Prostate gland (tissue), 2 donors: ENCODE results near the gene TSC22D2.

Source experiments
- POLR2AphosphoS5 ChIP-seq: sonication (generic); formaldehyde crosslinking; IDR thresholded peaks from one replicate; pipeline ENCODE4 v1.6.1; 2017; ENCODE audit warnings: antibody characterized with exemption
- TF ChIP-seq, protein P1 (sequence below), 4 experiments: fragments of 200-600 bp in 2 of 4; fragments of 450-650 bp in 2 of 4; sonication (generic) in 2 of 4; IDR thresholded peaks; 1 replicate in 3 of 4; 2 replicates in 1 of 4; pipeline ENCODE4 v1.5.1; 2016 to 2019; ENCODE audit warnings: antibody characterized with exemption in 4 of 4, mild to moderate bottlenecking in 2 of 4, moderate library complexity in 2 of 4

DNA sequence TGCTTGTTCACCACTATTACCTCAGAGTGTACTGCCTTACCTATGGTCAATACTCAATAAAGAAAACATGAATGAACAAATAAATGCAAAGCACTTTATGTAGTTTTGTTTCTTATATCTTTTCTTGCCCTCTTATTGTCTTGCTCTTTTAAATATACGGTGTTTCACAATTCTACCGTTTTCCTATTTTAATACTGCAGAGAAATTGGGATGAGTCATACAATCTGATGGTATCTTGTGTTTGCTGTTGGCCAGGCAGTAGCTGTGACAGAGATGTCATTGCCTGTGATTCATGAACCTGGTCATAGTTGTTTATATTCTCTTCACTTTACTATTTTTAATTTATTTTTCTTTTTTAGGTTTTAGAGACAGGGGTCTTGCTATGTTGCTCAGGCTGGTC, 89.9 kb downstream of the TSC22D2 start:
- TF ChIP-seq POLR2AphosphoS5 = no peak
- TF ChIP-seq, protein P1, sequence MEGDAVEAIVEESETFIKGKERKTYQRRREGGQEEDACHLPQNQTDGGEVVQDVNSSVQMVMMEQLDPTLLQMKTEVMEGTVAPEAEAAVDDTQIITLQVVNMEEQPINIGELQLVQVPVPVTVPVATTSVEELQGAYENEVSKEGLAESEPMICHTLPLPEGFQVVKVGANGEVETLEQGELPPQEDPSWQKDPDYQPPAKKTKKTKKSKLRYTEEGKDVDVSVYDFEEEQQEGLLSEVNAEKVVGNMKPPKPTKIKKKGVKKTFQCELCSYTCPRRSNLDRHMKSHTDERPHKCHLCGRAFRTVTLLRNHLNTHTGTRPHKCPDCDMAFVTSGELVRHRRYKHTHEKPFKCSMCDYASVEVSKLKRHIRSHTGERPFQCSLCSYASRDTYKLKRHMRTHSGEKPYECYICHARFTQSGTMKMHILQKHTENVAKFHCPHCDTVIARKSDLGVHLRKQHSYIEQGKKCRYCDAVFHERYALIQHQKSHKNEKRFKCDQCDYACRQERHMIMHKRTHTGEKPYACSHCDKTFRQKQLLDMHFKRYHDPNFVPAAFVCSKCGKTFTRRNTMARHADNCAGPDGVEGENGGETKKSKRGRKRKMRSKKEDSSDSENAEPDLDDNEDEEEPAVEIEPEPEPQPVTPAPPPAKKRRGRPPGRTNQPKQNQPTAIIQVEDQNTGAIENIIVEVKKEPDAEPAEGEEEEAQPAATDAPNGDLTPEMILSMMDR (IDR thresholded peaks at IDR 0.05) = no peak
